IPS DF 4.7 (cell line): ENCODE measurements around the gene CAMTA1.

ENCODE experiments used
- DNase-seq: peaks from one replicate; pipeline ENCODE4 v3.0.0-alpha.2; 2013; ENCODE audit warnings: low spot score; ENCODE audit errors: extremely low read depth

Gene CAMTA1

DNA sequence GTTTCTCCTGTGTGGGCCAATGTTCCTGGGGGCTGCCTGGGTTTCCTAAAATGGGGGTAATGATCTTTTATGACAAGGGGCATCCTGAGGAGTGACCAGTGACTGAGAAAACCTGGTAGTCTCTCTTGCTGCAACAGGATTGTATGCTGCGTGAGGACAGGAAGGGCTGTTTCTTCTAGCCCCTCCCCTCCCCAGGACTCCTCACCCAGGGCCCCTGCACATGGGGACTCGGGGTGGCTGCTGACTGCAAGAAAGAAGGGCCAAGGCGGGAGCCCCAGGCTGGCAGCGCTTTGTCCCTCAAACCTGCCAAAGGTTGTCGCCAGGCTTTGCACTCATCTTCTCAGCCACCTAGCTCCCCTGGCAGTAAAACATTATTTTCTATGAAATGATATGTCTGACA lies 442.4 kb downstream of the CAMTA1 start:
- no peak for DNase-seq

DNA sequence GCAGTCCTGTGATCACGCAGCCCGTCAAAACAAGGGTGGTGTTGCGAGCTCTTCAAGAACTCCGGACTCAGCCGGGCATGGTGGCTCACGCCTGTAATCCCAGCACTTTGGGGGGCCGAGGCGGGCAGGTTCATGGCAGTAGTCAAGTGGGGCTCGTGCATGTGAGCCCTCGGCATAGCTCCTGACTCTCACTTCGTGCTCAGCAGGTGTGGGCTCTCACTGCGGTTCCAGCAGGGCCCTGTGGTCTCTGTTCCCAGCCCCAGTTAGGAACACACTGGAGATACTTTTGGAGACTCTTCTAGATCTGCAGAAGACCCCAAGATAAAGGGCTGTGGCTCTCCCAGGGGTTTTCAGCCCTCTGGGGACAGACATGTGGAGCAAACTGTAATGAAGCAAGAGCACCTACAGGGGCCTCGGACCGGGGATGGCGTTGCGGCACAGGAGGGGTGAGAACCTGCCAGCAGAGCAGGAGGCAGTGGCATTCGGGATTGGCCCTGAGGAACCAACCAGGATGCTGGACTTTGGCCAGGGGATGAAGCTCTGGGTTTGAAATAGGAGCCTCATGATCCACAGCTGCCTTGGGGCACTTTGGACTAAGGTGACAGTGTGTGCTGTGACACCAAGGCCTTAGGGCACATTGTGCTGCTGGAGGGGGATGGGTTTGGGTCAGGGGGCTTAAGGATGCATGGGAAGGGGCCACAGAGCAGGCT lies 443.2 kb downstream of the CAMTA1 start:
- DNase-seq: no peak

DNA sequence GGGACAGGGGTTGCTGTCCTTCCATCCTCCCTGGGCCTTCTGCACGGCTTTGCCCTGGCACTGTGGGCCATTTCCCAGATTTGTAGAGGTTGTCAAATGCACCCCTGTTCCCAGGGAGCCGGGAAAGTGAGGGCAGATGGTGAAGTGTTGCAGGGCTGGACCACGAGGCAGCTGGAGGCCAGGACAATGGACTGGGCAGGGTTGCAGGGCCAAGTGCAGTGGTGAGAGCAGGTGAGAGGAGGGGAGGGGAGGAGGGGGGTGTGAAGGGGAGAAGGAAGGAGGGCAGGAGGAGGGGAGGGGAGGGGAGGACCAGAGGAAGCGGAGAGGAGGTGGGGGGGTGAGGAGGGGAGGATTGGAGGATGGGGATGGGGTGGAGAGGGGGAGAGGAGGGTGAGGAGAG lies 443.9 kb downstream of the CAMTA1 start:
- no peak for DNase-seq

DNA sequence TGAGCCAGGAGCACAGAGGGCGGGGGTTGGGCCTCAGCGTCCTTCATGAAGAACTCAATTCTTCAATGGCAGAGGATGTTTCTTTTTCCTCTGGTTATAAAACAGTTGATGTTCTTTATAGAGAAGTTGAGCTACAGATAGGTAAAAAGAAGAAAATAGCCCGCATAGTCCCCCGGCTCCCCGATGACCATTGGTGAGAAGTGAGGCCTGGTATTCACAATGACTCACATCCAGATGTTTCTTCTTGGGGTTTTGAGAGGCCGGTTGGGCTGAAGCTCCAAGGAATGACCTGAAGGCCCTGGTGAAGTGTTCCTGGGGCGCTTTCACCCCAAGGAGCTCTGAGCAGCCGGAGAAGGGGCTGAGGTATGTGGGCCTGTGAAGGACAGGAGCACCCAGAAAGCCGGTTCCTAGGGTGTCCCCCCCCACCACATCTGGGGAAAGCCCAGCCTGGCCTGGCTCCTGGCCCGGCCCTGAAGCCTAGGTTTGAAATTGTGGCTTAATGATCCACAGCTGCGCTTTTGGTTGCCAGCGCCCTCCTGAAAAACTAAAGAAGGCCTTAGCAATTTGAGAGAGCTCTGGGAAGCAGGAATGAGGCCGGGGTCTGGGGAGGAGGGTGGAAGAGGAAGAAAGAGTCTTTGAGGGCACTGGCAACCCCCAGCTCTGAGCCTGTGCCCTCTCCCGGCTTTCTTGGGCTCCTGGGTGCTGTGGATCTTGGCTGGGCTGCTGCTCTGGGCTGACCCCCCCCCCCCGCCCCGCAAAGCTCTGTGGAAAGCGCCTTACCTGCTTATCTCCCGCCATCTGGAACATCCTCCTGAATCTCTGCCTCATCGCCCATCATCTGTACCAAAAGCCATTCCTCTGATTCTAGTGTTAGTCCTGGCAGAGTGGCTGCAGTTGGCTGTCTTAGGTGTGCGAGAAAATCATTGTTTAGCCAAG lies 444.7 kb downstream of the CAMTA1 start:
- no peak for DNase-seq

DNA sequence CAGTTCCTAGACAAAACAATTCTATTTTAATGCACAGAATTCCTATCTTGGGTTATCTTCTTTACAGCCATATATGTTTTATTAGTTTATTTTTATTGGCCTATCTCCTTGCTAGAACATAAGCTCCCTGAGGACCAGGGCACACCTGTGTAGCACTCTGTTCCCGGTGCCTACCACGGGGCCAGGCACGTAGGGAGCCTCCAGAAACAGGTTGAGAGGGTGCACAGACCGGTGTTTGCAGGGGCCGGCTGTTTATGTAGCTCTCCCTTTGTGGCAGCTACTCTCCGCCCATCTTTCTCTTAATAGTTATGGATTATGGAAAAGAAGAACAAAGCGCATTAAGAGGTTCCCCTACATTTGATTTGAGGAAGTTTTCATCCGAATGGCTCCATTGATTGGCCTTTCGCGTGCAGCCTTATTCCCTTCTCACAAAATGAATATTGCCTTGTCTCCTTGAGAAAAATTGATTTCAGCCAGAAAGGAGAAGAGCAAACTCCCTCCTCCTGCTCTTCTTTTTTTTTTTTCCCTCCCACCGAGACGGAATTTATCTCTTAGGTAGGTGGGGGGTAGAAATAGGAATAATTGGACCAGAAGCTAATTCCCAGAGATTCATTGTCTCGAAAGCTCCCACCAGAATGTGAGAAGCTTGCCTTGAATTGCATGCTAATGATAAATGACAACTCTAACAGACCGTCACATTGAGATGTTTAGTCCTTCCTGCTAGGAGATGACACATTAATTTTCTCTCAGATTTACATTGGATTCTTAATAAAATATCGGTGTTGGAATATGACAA lies 447.4 kb downstream of the CAMTA1 start:
- DNase-seq: no peak

DNA sequence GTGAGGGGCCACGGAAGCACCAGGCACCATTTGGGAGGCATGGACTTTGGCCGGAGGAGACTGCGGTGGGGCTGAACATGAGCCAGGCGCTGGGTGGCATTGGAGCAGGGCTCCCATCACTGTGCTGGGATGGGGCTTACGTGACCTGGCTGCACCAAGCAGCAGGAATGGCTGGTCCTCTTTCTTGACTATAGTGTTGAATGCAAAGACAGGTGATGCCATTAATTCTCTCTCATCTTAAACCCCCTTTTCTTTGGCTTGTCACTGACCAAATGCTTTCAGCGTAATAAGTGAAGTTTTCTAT lies 447.9 kb downstream of the CAMTA1 start:
- DNase-seq: no peak

DNA sequence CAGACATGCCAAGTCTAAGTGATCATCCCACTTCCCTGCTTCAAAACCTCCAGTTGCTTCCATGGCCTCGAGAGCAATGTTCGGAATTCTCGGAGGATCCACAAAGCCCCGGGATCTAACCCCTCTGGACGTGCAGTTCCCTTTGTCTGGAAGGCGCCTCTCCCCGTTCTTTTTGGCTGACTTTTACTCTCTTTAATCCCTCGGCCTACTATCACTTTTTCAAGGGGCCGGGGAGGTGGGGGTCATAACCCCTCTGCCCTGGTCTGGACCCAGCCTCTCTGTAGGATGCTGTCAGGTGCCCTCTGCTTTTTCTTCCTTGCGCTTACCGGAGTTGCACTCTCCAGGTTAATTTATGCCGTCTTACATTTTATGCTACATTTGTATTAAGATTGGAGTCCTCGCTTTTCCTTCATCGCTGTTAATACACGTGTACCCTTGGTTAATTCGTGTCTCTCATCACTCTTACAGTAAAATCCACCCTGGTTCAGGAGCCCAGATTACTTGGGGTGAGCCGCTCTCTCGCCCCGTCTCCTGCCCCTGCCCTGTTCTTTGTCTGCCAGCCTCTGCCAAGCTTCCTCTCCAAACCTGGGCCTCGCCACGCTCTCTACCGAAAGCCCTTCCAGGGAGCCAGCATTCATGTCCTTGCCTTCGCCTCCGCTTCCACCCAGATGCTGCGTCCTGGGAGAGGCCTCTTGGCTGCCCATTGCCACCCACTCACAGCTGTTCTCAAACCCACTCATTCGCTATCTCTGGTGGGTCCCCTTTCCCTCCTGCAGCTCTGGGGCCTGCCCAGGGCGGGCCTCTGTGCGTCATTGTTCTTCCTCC lies 448.6 kb downstream of the CAMTA1 start:
- no peak for DNase-seq

DNA sequence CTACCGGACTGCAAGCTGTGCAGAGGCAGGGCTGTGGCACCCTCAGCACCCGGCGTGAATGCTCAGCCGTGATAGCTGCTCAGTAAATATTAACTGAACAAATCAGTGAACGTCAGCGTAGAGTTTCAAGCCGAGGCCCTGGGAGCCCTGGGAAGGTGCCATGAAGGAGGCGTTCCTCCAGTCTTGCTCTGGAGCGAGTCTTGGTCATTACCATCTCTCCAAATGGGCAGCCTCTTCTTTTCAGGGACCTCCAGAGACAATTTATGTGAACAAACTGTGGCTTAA lies 449.2 kb downstream of the CAMTA1 start:
- no peak for DNase-seq

DNA sequence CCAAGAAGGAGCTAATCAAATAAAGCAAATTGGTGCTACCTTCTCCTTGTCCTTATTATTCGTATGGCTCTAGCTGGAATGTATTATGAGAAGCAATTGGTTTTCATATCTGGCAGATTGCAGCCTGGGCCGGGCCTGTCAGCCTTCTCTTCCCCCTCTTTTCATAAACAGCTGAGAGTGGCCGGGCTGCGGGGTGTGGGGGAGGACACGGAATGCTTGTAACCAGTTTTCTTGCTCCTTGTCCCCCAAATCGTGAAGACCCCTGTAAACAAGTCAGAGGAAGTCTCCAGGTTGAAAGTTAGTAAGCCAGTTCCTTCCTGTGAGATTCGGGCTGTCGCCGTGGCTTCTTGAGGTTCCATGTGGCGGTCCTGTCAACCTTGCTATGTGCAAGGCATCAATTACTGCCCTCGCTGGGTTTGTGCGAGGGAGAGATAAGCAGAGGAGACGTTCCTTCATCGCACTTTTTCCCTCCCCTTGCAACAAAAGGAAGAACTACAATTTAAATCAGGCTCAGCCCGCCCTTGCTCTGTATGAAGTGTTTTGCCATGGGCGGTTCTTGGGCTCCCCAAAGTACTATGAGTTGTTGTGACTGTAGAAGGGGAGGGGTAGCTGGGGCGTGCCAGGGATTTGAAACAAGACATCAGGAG lies 450.7 kb downstream of the CAMTA1 start:
- DNase-seq: no peak

DNA sequence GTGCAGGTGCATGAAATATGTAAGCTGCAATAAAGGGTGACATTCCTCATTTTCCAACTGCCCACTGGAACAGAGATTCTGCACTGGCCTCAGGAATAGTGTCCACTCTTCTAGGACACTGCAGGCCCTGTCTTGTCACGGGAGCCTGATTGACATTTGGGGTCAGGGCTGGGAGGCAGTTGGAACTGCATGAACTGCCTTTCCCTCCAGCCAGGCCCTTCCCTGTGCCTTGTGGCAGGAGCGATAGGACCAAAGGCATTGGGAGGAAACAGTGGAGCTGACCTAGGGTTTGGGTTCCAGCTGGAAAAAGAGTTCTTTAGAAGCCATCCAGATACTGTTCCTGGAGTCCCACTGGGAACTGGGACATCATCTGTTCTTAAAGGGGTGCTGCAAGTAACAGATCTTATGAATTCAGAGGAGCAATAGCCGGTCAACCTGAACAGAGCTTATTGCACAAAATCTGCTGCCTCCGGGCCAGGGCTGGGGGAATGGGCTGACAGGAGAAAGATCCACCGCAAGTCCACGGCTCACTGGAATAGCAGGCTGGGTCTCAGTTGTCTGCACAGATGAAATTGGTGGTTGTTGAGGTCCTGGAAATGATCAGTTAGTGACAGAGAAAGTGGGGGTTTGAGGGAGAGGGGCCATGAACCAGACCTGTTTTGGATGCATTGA lies 451.7 kb downstream of the CAMTA1 start:
- DNase-seq: no peak

DNA sequence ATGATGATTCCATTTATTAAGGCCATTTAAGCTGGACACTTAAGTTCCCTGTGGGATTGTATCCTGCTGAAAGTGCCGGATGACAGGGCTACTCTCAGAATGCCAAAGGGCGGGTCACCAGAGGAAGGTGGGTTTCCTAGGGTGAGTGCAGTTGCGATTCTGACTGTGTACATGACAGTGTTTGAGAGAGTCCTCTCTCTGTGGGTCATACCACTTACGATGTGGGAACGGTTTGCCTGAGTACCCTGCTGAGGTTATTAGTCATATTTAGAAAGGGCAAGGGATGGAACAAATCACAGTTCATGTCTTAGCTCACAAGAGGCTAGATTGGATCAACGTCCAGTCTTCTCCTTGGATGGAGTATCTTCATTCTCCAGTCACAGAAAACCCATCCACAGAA lies 461.9 kb downstream of the CAMTA1 start:
- no peak for DNase-seq

DNA sequence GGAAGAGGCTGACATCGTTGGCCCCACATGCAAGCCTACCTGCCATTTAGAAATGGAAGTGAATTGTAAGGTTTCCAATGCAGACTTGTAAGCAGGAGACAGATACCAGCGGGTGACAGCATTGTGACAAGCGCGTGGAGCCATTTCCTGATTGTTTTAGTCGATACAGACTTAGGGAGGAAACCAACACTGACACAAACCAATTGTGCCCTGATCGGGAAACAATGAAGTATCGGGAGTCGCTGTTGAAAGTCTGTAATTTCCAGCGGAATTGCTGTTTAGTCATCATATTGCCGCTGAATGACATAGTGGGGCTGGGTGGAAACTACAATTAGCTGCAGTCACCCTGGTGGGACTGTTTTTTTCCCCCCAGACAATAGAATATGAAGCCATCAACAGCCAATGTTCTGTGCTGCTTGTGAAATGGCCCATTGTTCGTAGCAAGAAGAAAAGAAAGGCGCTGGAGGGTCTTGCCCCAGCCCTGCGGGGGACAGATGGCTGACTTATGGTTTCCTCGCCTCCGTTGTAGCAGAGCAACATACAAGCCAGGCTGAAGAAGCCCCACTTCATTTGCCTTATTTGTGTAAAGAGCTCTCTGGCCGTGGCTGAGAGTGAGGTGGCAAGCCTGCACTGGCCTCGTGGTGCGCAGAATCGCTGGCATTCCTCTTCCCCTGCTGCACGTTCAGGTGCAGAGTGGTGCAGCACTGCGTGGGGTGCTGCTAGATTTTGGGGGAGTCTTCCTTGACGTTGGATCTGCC lies 462.7 kb downstream of the CAMTA1 start:
- no peak for DNase-seq

DNA sequence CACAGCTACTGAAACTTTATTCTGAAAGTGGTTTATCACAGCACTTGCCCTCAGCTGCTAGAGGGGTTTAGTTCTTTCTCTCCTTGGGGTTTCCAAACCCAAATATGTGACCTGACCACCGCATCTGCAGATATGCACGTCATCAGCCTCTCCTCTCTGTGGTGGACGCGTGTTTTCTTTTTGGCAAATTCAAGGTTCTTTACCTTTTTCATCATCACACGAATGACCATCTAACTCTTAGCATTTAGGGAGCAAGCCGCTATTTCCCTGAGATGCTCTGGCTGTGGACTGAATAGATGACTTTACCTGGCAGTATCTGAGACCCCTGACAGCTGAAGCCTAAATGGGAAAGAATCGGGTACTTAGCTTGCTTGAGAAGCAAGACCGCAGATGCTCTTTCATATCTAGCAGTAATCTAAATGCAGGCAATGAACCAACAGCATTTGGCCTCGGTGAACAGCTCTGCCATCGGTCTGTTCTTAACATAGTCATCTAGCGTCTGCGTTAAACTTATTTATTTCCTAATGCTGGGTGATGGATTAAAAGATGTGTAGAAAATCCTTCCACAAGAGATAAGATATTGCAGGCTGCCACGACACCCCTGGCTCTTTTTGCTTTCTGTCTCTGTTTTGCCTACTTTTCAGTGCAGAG lies 463.4 kb downstream of the CAMTA1 start:
- no peak for DNase-seq

DNA sequence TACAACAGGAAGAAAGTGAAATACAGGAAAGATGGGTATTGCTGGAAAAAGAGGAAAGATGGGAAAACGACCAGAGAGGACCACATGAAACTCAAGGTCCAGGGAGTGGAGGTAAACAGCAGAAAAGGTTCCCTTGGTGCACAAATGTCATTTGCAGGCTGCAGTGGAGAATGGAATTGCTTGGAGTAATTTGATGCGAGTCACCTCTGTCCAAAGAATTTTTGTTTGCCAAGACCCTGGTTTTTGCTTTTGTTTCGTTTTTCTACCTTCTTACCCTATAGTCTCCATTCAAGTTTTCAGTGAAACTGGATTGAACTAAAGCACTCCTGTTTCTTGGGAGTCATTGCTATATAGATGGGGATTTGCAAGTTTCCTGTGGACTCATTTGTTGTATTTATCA lies 464.3 kb downstream of the CAMTA1 start:
- no peak for DNase-seq

DNA sequence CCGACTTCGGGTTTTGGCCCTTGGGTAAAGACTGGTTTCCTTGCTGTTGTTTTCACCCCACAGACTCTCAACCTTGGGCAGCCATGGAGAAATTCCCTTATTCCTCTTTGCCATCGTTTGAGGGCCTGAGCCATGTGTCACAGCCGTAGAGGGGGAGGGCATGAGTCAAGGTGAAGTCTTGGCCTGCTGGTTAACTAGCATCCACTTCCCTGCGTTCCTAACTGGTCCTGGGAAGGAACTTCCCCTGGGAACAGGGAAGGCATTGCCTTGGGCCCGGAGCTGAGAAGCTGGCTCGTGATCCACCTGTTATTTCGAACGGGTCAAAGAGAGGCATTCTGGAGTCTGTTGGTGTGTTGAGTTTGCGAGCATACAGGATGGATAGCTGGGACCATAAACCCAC lies 464.9 kb downstream of the CAMTA1 start:
- no peak for DNase-seq

DNA sequence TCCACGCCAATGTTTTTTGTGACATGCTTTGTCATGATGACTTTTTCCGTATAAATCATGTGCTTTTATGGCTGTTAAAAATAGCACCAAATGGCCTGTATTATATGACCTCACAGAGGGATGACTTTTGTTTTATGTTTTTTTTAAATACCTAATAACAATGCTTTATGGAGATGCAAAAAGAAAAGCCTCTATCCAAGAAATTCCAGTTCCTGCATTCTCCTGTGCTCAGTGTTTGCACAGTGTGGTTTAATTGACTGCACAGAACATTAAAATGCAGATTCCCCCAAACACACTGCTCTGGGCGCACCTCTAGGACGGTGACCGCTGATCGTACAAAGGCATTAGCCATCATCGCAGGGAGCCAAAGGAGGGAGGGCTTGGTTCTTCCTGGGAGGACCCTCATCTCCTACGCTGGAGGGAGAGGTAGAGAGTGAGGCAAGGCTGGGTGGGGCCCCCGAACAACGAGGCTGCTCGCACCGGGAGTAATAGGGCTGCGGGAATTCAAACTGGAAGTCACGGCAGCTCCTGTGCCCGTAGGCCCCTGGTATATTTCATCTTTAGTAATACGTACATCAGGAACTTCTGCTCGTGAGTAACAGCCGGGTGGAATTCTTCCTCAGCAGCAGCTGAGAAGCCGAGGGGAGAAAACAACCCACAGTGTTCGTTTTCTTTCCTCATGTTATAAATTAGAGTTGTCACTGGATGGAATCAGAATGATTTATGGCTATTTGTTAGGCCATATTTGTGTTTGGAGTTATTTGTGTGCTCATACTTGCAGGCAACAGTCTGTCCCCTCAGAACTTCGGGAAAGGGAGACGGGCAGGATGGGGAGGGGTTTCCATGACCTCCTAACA lies 465.6 kb downstream of the CAMTA1 start:
- DNase-seq: no peak

DNA sequence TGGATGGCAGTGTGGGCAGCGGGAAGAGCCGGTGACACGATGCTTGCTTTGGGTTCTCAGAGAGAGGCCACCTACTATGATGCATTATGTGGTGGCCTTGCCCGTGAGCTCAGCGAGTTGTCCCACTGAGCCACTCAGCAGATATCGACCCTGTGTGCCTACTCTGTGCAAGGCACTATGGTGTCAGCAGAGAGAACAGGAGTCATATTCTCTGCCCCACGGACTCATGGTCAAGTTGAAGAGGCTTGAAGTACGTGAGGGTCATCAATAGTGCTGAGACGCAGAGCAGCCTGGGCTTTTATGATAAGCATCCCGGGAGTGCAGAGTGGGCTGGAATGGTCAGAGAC lies 466.2 kb downstream of the CAMTA1 start:
- no peak for DNase-seq

DNA sequence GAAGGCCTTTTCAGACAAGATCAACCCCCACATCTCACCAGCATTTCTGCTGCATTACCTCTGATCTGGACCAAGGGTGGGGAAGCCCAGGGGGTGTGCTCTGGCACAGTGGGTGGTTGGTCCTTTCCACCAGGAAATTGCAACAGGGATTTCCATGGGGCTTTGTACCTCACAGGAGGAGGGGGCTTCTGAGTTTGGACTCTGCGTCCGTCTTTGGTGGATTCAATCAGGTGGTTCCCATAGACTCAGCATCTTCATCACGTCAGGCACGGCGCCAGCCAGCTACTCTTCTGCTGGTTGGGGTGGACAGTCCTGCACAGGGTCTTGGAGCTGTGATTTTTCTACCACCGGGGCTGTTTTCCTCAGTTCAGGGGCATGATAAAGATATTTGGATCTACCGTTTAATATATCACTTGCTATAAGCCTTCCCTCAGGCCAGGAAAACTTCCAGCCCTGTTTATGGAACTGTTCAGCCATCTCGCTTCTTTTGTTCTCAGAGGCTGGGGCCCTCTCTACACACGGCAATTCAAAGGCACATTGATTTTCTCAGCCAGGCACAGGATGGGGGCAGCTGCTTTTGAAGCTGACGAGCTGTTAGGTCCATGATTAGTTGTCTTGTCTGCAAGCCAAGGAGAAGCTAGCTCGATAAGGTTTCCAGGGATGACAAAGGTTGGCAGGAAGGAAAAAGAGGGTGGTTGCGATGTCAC lies 467.3 kb downstream of the CAMTA1 start:
- DNase-seq: no peak
